SK-N-SH (cell line): ENCODE data around the gene OR4K2. TPM values are rescaled to one million over a fixed set of nuclear protein-coding genes. Genes with fewer than 3 reads are reported as not detected.
"Not testable (repeated sequence)": the region's sequence is repeated elsewhere in the genome, so short reads cannot be mapped to it uniquely, and the experiment has no call there.

Source experiments
- CTCF ChIA-PET: fragments of 300-600, 350-600 bp; formaldehyde crosslinking; extraction: SDS; loops from one replicate; lab custom pipeline; 2021; lab: Yijun Ruan, JAX
- POLR2A ChIA-PET: fragments of 350-600 bp; sonication (Branson Sonifier 250); formaldehyde crosslinking; extraction: SDS; loops from one replicate; lab custom pipeline; 2020; ENCODE audit warnings: antibody characterized with exemption, inconsistent platforms; lab: Yijun Ruan, JAX
- DNase-seq: peaks from one replicate; pipeline ENCODE4 v3.0.0; 2012
- H2AFZ ChIP-seq: fragments of 200-600 bp; sonication (generic); 2 replicates; pipeline ENCODE4 v1.8.1; 2016; ENCODE audit warnings: antibody characterized with exemption, mild to moderate bottlenecking, low read depth
- H3F3A ChIP-seq: fragments of 200-600 bp; sonication (generic); replicated peaks from 2 replicates; pipeline ENCODE3; 2016; ENCODE audit warnings: antibody characterized with exemption, mild to moderate bottlenecking; ENCODE audit not compliant: insufficient read depth
- H3K27ac ChIP-seq, 2 experiments: fragments of 200-500 bp in 1 of 2; fragments of 200-600 bp in 1 of 2; sonication (Bioruptor generic) in 1 of 2; sonication (generic), shearing (Covaris generic) in 1 of 2; 2 replicates each; pipeline versions ENCODE4 v1.5.1 to v1.6.1; 2014 to 2016; ENCODE audit warnings: low read depth in 2 of 2, inconsistent platforms in 1 of 2, low read length in 1 of 2, mild to moderate bottlenecking in 1 of 2, mixed read lengths in 1 of 2
- H3K27me3 ChIP-seq: fragments of 200-600 bp; sonication (generic), shearing (Covaris generic); 2 replicates; pipeline ENCODE4 v1.6.1; 2016; ENCODE audit warnings: mixed run types; ENCODE audit not compliant: insufficient read depth
- H3K36me3 ChIP-seq, 2 experiments: fragments of 200-500 bp in 1 of 2; fragments of 200-600 bp in 1 of 2; sonication (Bioruptor generic) in 1 of 2; sonication (generic) in 1 of 2; replicated peaks in 1 of 2; 2 replicates each; pipeline versions ENCODE3 to v1.5.1; 2014 to 2016; ENCODE audit warnings: low read length in 1 of 2, mild to moderate bottlenecking in 1 of 2; ENCODE audit not compliant: insufficient read depth in 2 of 2, control insufficient read depth in 1 of 2
- H3K4me1 ChIP-seq, 2 experiments: fragments of 200-500 bp in 1 of 2; fragments of 200-600 bp in 1 of 2; sonication (Bioruptor generic) in 1 of 2; sonication (generic), shearing (Covaris generic) in 1 of 2; 2 replicates each; pipeline versions ENCODE4 v1.5.1 to v1.6.1; 2014 to 2016; ENCODE audit warnings: low read depth in 1 of 2, low read length in 1 of 2, mixed run types in 1 of 2; ENCODE audit not compliant: insufficient read depth in 2 of 2, control insufficient read depth in 1 of 2
- H3K4me2 ChIP-seq: fragments of 200-600 bp; sonication (generic), shearing (Covaris generic); 2 replicates; pipeline ENCODE4 v1.6.1; 2017; ENCODE audit warnings: mixed run types
- H3K4me3 ChIP-seq, 2 experiments: fragments of 200-500 bp in 1 of 2; fragments of 200-600 bp in 1 of 2; sonication (Bioruptor generic) in 1 of 2; sonication (generic), shearing (Covaris generic) in 1 of 2; 2 replicates each; pipeline versions ENCODE4 v1.5.1 to v1.8.1; 2014 to 2016; ENCODE audit warnings: low read depth in 2 of 2, inconsistent platforms in 1 of 2, low read length in 1 of 2, mild to moderate bottlenecking in 1 of 2, mixed read lengths in 1 of 2, moderate library complexity in 1 of 2
- H3K79me2 ChIP-seq: fragments of 200-600 bp; sonication (generic); 2 replicates; pipeline ENCODE4 v1.8.1; 2017; ENCODE audit warnings: mild to moderate bottlenecking; ENCODE audit not compliant: insufficient read depth
- H3K9ac ChIP-seq: fragments of 200-600 bp; sonication (generic); 2 replicates; pipeline ENCODE4 v1.6.1; 2017; ENCODE audit warnings: mixed run types
- H3K9me2 ChIP-seq: fragments of 200-600 bp; sonication (generic); 2 replicates; pipeline ENCODE4 v1.6.1; 2017; ENCODE audit warnings: mixed run types
- H3K9me3 ChIP-seq: fragments of 200-600 bp; sonication (generic); 2 replicates; pipeline ENCODE4 v1.6.1; 2017; ENCODE audit warnings: mixed run types, mild to moderate bottlenecking, moderate library complexity
- H4K20me1 ChIP-seq: fragments of 200-600 bp; sonication (generic); 2 replicates; pipeline ENCODE4 v1.6.1; 2017; ENCODE audit warnings: mild to moderate bottlenecking, mixed run types; ENCODE audit not compliant: insufficient read depth
- ELF1 ChIP-seq: IDR thresholded peaks from 2 replicates; pipeline ENCODE4 v1.4.0; 2012
- FOXM1 ChIP-seq: IDR thresholded peaks from 2 replicates; pipeline ENCODE4 v1.4.0; 2012; ENCODE audit warnings: low read depth, mild to moderate bottlenecking
- GABPA ChIP-seq: IDR thresholded peaks from 2 replicates; pipeline ENCODE4 v1.4.0; 2012; ENCODE audit warnings: low read depth, mild to moderate bottlenecking
- RAD21 ChIP-seq: IDR thresholded peaks from 2 replicates; pipeline ENCODE4 v1.6.1; 2012; ENCODE audit warnings: mild to moderate bottlenecking, low read length
- RFX5 ChIP-seq: IDR thresholded peaks from 2 replicates; pipeline ENCODE4 v1.6.1; 2012; ENCODE audit warnings: mild to moderate bottlenecking, improper control_type of control experiment, low read length
- SMC3 ChIP-seq: IDR thresholded peaks from 2 replicates; pipeline ENCODE4 v1.6.1; 2012; ENCODE audit warnings: low read depth, low read length, improper control_type of control experiment
- TCF12 ChIP-seq: IDR thresholded peaks from 2 replicates; pipeline ENCODE4 v1.4.0; 2012
- TEAD4 ChIP-seq: IDR thresholded peaks from 2 replicates; pipeline ENCODE4 v1.4.0; 2012; ENCODE audit warnings: mild to moderate bottlenecking, borderline replicate concordance; ENCODE audit not compliant: insufficient read depth
- USF1 ChIP-seq: IDR thresholded peaks from 2 replicates; pipeline ENCODE4 v1.4.0; 2012; ENCODE audit warnings: low read depth, borderline replicate concordance
- USF2 ChIP-seq: fragments of 150-350 bp; IDR thresholded peaks from 2 replicates; pipeline ENCODE4 v1.6.1; 2017; ENCODE audit warnings: antibody characterized with exemption, low read length, low read depth, borderline replicate concordance
- YY1 ChIP-seq: IDR thresholded peaks from 2 replicates; pipeline ENCODE4 v1.4.0; 2012; ENCODE audit warnings: low read depth, mild to moderate bottlenecking
- WGBS: methylation state at CpG from one replicate; pipeline ENCODE4 v1.1.6; 2017; ENCODE audit warnings: low lambda C conversion rate; 5-methylcytosine and 5-hydroxymethylcytosine counted together
- polyA plus RNA-seq, 3 experiments: library from polyadenylated mRNA; depleted of rRNA; stranded (reverse); fragments of >200 nt; gene quantifications; 2 replicates each; pipeline ENCODE4 v1.2.3, GENCODE V29; 2012
- TF ChIP-seq, protein P1 (sequence below): fragments of 200-600 bp; sonication (generic); IDR thresholded peaks from 2 replicates; pipeline ENCODE4 v1.6.1; 2017; ENCODE audit warnings: antibody characterized with exemption, mild to moderate bottlenecking, moderate library complexity
- TF ChIP-seq, protein P2 (sequence below): fragments of 150-350 bp; IDR thresholded peaks from 2 replicates; pipeline ENCODE4 v1.6.1; 2016; ENCODE audit warnings: mild to moderate bottlenecking, low read depth, low read length

OR4K2 gene
- polyA plus RNA-seq, 1 of the 3 experiments (the other 2 are of a cell fraction), result not detected

- H3K4me3 ChIP-seq, POLR2A ChIA-PET, H3K79me2 ChIP-seq, H3K9me2 ChIP-seq, H3K4me1 ChIP-seq, CTCF ChIA-PET, H3K36me3 ChIP-seq, H3F3A ChIP-seq, H3K4me2 ChIP-seq, H3K9me3 ChIP-seq, H2AFZ ChIP-seq, H3K27ac ChIP-seq, H3K27me3 ChIP-seq, H3K9ac ChIP-seq, DNase-seq, H4K20me1 ChIP-seq: not testable (repeated sequence)
- WGBS, result 12% methylated on average over 12 of the region's 12 CpGs
Observed at GRCh38 chr14:19827626-19828244, 47.2 kb upstream of the OR4K2 start.

GRCh38 chr14:19828314-19828713 is 46.6 kb upstream of the OR4K2 start:
- no peak overlapping the region for H3K27ac ChIP-seq
- no peak for DNase-seq
- H3K9ac ChIP-seq, result no peak overlapping the region
- no peaks in the 10 kb centered on the region for H3F3A ChIP-seq
- no peak overlapping the region for H2AFZ ChIP-seq
- H3K4me3 ChIP-seq, result no peak overlapping the region
- WGBS, result 3% methylated on average over 2 of the region's 2 CpGs
- CTCF ChIA-PET, result no interaction called here
- H3K36me3 ChIP-seq, result no peaks in the 10 kb centered on the region
- H3K79me2 ChIP-seq, result no peaks in the 10 kb centered on the region
- no peak overlapping the region for H3K4me2 ChIP-seq
- TF ChIP-seq USF2 (no peak), YY1 (no peak), RAD21 (no peak), GABPA (no peak), TEAD4 (no peak), ELF1 (no peak), TCF12 (no peak), RFX5 (no peak), FOXM1 (no peak), USF1 (no peak), SMC3 (no peak)
- TF ChIP-seq, protein P1, sequence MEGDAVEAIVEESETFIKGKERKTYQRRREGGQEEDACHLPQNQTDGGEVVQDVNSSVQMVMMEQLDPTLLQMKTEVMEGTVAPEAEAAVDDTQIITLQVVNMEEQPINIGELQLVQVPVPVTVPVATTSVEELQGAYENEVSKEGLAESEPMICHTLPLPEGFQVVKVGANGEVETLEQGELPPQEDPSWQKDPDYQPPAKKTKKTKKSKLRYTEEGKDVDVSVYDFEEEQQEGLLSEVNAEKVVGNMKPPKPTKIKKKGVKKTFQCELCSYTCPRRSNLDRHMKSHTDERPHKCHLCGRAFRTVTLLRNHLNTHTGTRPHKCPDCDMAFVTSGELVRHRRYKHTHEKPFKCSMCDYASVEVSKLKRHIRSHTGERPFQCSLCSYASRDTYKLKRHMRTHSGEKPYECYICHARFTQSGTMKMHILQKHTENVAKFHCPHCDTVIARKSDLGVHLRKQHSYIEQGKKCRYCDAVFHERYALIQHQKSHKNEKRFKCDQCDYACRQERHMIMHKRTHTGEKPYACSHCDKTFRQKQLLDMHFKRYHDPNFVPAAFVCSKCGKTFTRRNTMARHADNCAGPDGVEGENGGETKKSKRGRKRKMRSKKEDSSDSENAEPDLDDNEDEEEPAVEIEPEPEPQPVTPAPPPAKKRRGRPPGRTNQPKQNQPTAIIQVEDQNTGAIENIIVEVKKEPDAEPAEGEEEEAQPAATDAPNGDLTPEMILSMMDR, result no peak
- TF ChIP-seq, protein P2, sequence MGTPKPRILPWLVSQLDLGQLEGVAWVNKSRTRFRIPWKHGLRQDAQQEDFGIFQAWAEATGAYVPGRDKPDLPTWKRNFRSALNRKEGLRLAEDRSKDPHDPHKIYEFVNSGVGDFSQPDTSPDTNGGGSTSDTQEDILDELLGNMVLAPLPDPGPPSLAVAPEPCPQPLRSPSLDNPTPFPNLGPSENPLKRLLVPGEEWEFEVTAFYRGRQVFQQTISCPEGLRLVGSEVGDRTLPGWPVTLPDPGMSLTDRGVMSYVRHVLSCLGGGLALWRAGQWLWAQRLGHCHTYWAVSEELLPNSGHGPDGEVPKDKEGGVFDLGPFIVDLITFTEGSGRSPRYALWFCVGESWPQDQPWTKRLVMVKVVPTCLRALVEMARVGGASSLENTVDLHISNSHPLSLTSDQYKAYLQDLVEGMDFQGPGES, result no peak
- H4K20me1 ChIP-seq, result no peaks in the 10 kb centered on the region
- H3K9me2 ChIP-seq, result no peaks in the 10 kb centered on the region; the same call in 1 of the 2 replicates
- no peaks in the 10 kb centered on the region for H3K4me1 ChIP-seq
- no peaks in the 10 kb centered on the region for H3K9me3 ChIP-seq
- POLR2A ChIA-PET, result no interaction called here
- no peaks in the 10 kb centered on the region for H3K27me3 ChIP-seq

GRCh38 chr14:19834203-19834848 is 40.6 kb upstream of the OR4K2 start:
- H2AFZ ChIP-seq, H3K36me3 ChIP-seq, CTCF ChIA-PET, H3K9me2 ChIP-seq, POLR2A ChIA-PET, H3F3A ChIP-seq, H3K9ac ChIP-seq, H4K20me1 ChIP-seq, H3K4me3 ChIP-seq, H3K9me3 ChIP-seq, H3K4me1 ChIP-seq, H3K27me3 ChIP-seq, DNase-seq, H3K27ac ChIP-seq, H3K79me2 ChIP-seq, H3K4me2 ChIP-seq: not testable (repeated sequence)
- WGBS, result 2% methylated on average over 8 of the region's 8 CpGs
